ENCODE results near the gene ASB3.

GRCh38 chr2:53690876-53691275 is 95.9 kb downstream of the ASB3 start:
- no peak for TF ChIP-seq CTCF (conservative IDR thresholded peaks at IDR 0.05; ENCODE audit: low read length)
- no peak for TF ChIP-seq EZH2phosphoT487 (IDR thresholded peaks at IDR 0.05; ENCODE audit: borderline replicate concordance, low read depth, low read length)

Measured in OCI-LY7 (cell line).